Endothelial cell of umbilical vein (primary cell): ENCODE results near the gene RNF112. TPM values are rescaled to one million over a fixed set of nuclear protein-coding genes. Genes with fewer than 3 reads are reported as not detected.

Source experiments
- BruUV-seq: library from RNA; stranded (reverse); fragments of 400-500 nt; replicated peaks from 2 replicates; lab custom pipeline; 2021; lab: Mats Ljungman, UMichigan
- CTCF ChIA-PET: fragments of 300-600, 350-600 bp; sonication (Branson Sonifier 250); formaldehyde crosslinking; loops from one replicate; lab custom pipeline; 2021; ENCODE audit warnings: antibody characterized with exemption, inconsistent platforms; lab: Charles Lee
- POLR2A ChIA-PET: fragments of 300-600, 350-600 bp; sonication (Branson Sonifier 250); formaldehyde crosslinking; loops from one replicate; lab custom pipeline; 2021; ENCODE audit warnings: antibody characterized with exemption, inconsistent platforms; lab: Charles Lee
- DNase-seq: peaks from one replicate; pipeline ENCODE4 v3.0.0-alpha.2; 2011; ENCODE audit warnings: low read depth, low spot score
- FAIRE-seq: peaks from 2 replicates; lab custom pipeline; 2011; peaks lifted over from hg19 to GRCh38; lab: Jason Lieb, UNC
- H2AFZ ChIP-seq: 2 replicates; pipeline ENCODE4 v1.6.0; 2012; ENCODE audit warnings: low read depth, low read length, control low read depth, inconsistent platforms
- H3K27ac ChIP-seq: 2 replicates; pipeline ENCODE4 v1.5.1; 2011; ENCODE audit warnings: low read depth, mild to moderate bottlenecking, control low read depth, low read length, moderate library complexity; ENCODE audit not compliant: insufficient read depth
- H3K27me3 ChIP-seq, 2 experiments: 2 replicates each; pipeline versions ENCODE4 v1.6.0 to v1.6.1; 2011; ENCODE audit warnings: low read length in 2 of 2, mixed read lengths in 1 of 2; ENCODE audit not compliant: control insufficient read depth in 2 of 2, insufficient read depth in 2 of 2
- H3K36me3 ChIP-seq, 2 experiments: 2 replicates in 1 of 2; 3 replicates in 1 of 2; pipeline ENCODE4 v1.5.1; 2011; ENCODE audit warnings: low read length in 2 of 2, mild to moderate bottlenecking in 1 of 2, moderate library complexity in 1 of 2; ENCODE audit not compliant: control insufficient read depth in 2 of 2, insufficient read depth in 2 of 2; ENCODE audit errors: extremely low read depth in 1 of 2
- H3K4me1 ChIP-seq: 3 replicates; pipeline ENCODE4 v1.5.1; 2011; ENCODE audit warnings: mild to moderate bottlenecking, low read length; ENCODE audit not compliant: control insufficient read depth, insufficient read depth; ENCODE audit errors: extremely low read depth
- H3K4me2 ChIP-seq: 2 replicates; pipeline ENCODE4 v1.6.1; 2011; ENCODE audit warnings: low read length, control low read depth, mixed read lengths; ENCODE audit not compliant: insufficient read depth
- H3K4me3 ChIP-seq, 3 experiments: fragments of 200-600 bp in 1 of 3; sonication (generic), shearing (Covaris generic) in 1 of 3; replicated peaks in 1 of 3; 2 replicates each; pipeline ENCODE4 v1.5.1; 2011 to 2016; ENCODE audit warnings: control low read depth in 3 of 3, low read length in 3 of 3, mild to moderate bottlenecking in 2 of 3, inconsistent platforms in 1 of 3, low read depth in 1 of 3, moderate library complexity in 1 of 3; ENCODE audit not compliant: insufficient read depth in 1 of 3
- H3K79me2 ChIP-seq: 2 replicates; pipeline ENCODE4 v1.6.0; 2012; ENCODE audit warnings: low read length, inconsistent platforms; ENCODE audit not compliant: control insufficient read depth, insufficient read depth
- H3K9ac ChIP-seq: replicated peaks from 2 replicates; pipeline ENCODE3; 2011; ENCODE audit warnings: low read length, control low read depth; ENCODE audit not compliant: insufficient read depth; ENCODE audit errors: extremely low read depth
- H3K9me1 ChIP-seq: replicated peaks from 3 replicates; pipeline ENCODE4 v1.6.0; 2011; ENCODE audit warnings: mild to moderate bottlenecking, low read length; ENCODE audit not compliant: control insufficient read depth, insufficient read depth; ENCODE audit errors: extremely low read depth
- H3K9me3 ChIP-seq: replicated peaks from 2 replicates; pipeline ENCODE4 v1.5.1; 2012; ENCODE audit warnings: low read length, inconsistent platforms; ENCODE audit not compliant: control insufficient read depth, insufficient read depth
- H4K20me1 ChIP-seq: replicated peaks from 2 replicates; pipeline ENCODE3; 2011; ENCODE audit warnings: mild to moderate bottlenecking, low read length; ENCODE audit not compliant: control insufficient read depth, insufficient read depth; ENCODE audit errors: extremely low read depth
- CTCF ChIP-seq, 2 donors: IDR thresholded peaks; 1 replicate in 1 of 2; 2 replicates in 1 of 2; pipeline ENCODE4 v1.5.1; 2011; ENCODE audit warnings: low read length in 2 of 2, mild to moderate bottlenecking in 2 of 2, moderate library complexity in 2 of 2, control low read depth in 1 of 2, inconsistent platforms in 1 of 2, low read depth in 1 of 2; ENCODE audit not compliant: insufficient read depth in 1 of 2; ENCODE audit errors: extremely low read depth in 1 of 2
- EZH2 ChIP-seq: IDR thresholded peaks from 2 replicates; pipeline ENCODE4 v1.6.1; 2012; ENCODE audit warnings: borderline replicate concordance, low read depth, mild to moderate bottlenecking, moderate library complexity, low read length, inconsistent platforms; ENCODE audit not compliant: severe bottlenecking
- FOS ChIP-seq: IDR thresholded peaks from 2 replicates; pipeline ENCODE4 v1.6.1; 2011; ENCODE audit warnings: mild to moderate bottlenecking, low read length, moderate library complexity, borderline replicate concordance; ENCODE audit not compliant: insufficient read depth
- GATA2 ChIP-seq: IDR thresholded peaks from 2 replicates; pipeline ENCODE4 v1.7.0; 2011; ENCODE audit warnings: low read depth, mild to moderate bottlenecking, moderate library complexity, mixed read lengths, low read length; ENCODE audit not compliant: insufficient read length, insufficient read depth
- JUN ChIP-seq: IDR thresholded peaks from 2 replicates; pipeline ENCODE4 v1.6.1; 2011; ENCODE audit warnings: borderline replicate concordance, low read depth; ENCODE audit not compliant: insufficient read length, insufficient read depth
- MAX ChIP-seq: IDR thresholded peaks from 2 replicates; pipeline ENCODE4 v1.6.1; 2011; ENCODE audit not compliant: insufficient read depth, insufficient read length
- MYC ChIP-seq: IDR thresholded peaks from one replicate; pipeline ENCODE4 v1.6.1; 2011; ENCODE audit warnings: mild to moderate bottlenecking, low read depth, low read length
- POLR2A ChIP-seq: IDR thresholded peaks from 2 replicates; pipeline ENCODE4 v1.6.1; 2012; ENCODE audit warnings: low read depth, mild to moderate bottlenecking, control low read depth, low read length
- POLR2AphosphoS5 ChIP-seq: IDR thresholded peaks from 2 replicates; pipeline ENCODE4 v1.6.1; 2012; ENCODE audit warnings: low read depth, mild to moderate bottlenecking, control low read depth, low read length, moderate library complexity; ENCODE audit not compliant: insufficient read depth
- dilution Hi-C: fragments of 300-500 bp; cut with MboI; formaldehyde crosslinking; loops from one replicate; pipeline ENCODE4 v1.15.0; 2019; ENCODE audit warnings: low sequenced_read_pairs; ENCODE audit not compliant: extremely low pct_ligation_motif_present
- intact Hi-C: fragments of 100-400 bp; cut with micrococcal nuclease; formaldehyde crosslinking; loops from one replicate; pipeline ENCODE4 v1.10.0; 2022
- polyA plus RNA-seq, 4 experiments: library from polyadenylated mRNA; depleted of rRNA in 3 of 4; stranded (reverse) in 3 of 4; unstranded in 1 of 4; fragments of >200 nt; gene quantifications; 2 replicates each; pipeline versions ENCODE4 v1.2.1 to v1.2.3, GENCODE V29; 2011 to 2012; ENCODE audit warnings: missing spikeins in 1 of 4
- total RNA-seq: library from RNA; stranded (reverse); gene quantifications from 2 replicates; pipeline ENCODE4 v1.2.3, GENCODE V29; 2021

RNF112 gene
- total and polyA plus RNA-seq, 2 donors (not counting 3 experiments of a cell fraction or from before 2014, with no cell fraction given) = 0.06 to 0.11 TPM

- Histone ChIP-seq H3K79me2 (no peaks in the 10 kb centered on the region), H3K4me1 (peaks cover 6% of the 10 kb centered on the region), H2AFZ (no peak overlapping the region), H3K27ac (no peak overlapping the region), H4K20me1 (no peaks in the 10 kb centered on the region), H3K4me2 (no peak overlapping the region), H3K9me1 (no peaks in the 10 kb centered on the region), H3K27me3 (no peaks in the 10 kb centered on the region), H3K4me3 (no peak overlapping the region), H3K9ac (no peak overlapping the region), H3K36me3 (no peaks in the 10 kb centered on the region), H3K9me3 (no peaks in the 10 kb centered on the region)
- intact Hi-C loops (no loop called here), dilution Hi-C loops (no loop called here)
- CTCF ChIA-PET = interaction anchor here (2.5 to 3.8 kb wide), 2 partner anchors 81 to 396 kb away, joined by 11 to 34 read pairs; no protein-coding TSS in a partner anchor
- DNase-seq (no peak), FAIRE-seq (no peak)
- TF ChIP-seq GATA2 = no peak
- no peak for TF ChIP-seq FOS
- no peak for TF ChIP-seq CTCF (IDR thresholded peaks at IDR 0.05; ENCODE audit: extremely low read depth in 1 of 2, insufficient read depth in 1 of 2, low read depth in 1 of 2, low read length in 2 of 2)
- no peak for TF ChIP-seq MAX
- no peak for TF ChIP-seq JUN
- no TSS peak for BruUV-seq
- POLR2A ChIA-PET = no interaction called here
Observed at GRCh38 chr17:19366637-19366972, 44.4 kb upstream of the RNF112 start.

GRCh38 chr17:19368229-19368628 lies 42.8 kb upstream of the RNF112 start:
- CTCF ChIA-PET = interaction anchor here (1.4 to 1.6 kb wide), 2 partner anchors 79 to 394 kb away, joined by 4 to 7 read pairs; no protein-coding TSS in a partner anchor

More at GRCh38 chr17:19368229-19368628, 42.8 kb upstream of the RNF112 start:
- no TSS peak for BruUV-seq
- Histone ChIP-seq H3K4me2 (no peak overlapping the region), H2AFZ (no peak overlapping the region), H3K36me3 (no peaks in the 10 kb centered on the region), H3K27me3 (no peaks in the 10 kb centered on the region), H3K4me1 (no peaks in the 10 kb centered on the region), H3K79me2 (no peaks in the 10 kb centered on the region), H3K4me3 (no peak overlapping the region), H4K20me1 (no peaks in the 10 kb centered on the region), H3K9ac (no peak overlapping the region), H3K9me3 (no peaks in the 10 kb centered on the region), H3K27ac (no peak overlapping the region), H3K9me1 (no peaks in the 10 kb centered on the region)
- DNase-seq (no peak), FAIRE-seq (no peak)
- POLR2A ChIA-PET = no interaction called here
- dilution Hi-C loops = no loop called here
- intact Hi-C loops = no loop called here
- TF ChIP-seq MYC = no peak
- TF ChIP-seq MAX = no peak
- TF ChIP-seq CTCF (IDR thresholded peaks at IDR 0.05; ENCODE audit: extremely low read depth in 1 of 2, insufficient read depth in 1 of 2, low read depth in 1 of 2, low read length in 2 of 2) = no peak
- no peak for TF ChIP-seq POLR2AphosphoS5
- no peak for TF ChIP-seq FOS
- no peak for TF ChIP-seq EZH2
- no peak for TF ChIP-seq POLR2A
- no peak for TF ChIP-seq JUN
- no peak for TF ChIP-seq GATA2
